GM12872 (cell line): ENCODE results near the gene OTOG.

ENCODE experiments used
- TF ChIP-seq, protein P1 (sequence below): IDR thresholded peaks from 3 replicates; pipeline ENCODE4 v1.5.1; 2011; ENCODE audit warnings: low read depth, mild to moderate bottlenecking, low read length, moderate library complexity; ENCODE audit not compliant: insufficient read depth

The OTOG gene

DNA sequence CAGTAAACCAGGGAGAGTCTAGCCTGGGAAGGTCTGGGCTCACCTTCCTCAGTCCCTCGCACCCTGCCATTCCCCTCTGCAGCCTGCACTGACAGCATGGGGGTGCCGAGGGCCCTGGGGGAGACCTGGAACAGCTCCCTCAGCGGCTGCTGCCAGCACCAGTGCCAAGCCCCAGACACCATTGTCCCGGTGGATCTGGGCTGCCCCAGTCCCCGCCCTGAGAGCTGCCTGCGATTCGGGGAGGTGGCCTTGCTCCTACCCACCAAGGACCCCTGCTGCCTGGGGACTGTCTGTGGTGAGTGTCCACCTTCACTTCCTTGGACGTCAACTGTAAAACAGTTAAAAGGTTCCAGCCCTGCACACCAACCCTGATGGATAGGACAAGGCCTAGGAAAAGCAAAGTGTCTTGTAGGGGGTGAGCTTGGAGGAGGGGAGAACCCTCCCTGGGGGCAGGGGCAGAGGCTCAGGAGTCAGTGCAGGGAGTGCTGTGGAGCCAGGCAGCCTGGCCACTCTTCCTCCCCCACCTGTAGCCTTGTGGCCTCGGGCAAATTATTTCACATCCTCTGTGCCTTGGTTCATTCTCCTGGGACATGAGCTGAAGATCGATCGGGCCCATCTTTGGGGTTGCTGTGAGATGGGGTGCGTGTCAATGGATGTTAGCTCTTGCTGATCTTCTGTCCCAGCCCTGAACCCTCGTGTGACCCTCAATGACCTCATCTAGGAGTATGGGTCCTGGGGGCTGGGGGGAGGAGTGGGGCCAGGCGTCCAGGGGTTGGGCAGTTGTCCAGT lies 87.1 kb downstream of the OTOG start:
- TF ChIP-seq, protein P1, sequence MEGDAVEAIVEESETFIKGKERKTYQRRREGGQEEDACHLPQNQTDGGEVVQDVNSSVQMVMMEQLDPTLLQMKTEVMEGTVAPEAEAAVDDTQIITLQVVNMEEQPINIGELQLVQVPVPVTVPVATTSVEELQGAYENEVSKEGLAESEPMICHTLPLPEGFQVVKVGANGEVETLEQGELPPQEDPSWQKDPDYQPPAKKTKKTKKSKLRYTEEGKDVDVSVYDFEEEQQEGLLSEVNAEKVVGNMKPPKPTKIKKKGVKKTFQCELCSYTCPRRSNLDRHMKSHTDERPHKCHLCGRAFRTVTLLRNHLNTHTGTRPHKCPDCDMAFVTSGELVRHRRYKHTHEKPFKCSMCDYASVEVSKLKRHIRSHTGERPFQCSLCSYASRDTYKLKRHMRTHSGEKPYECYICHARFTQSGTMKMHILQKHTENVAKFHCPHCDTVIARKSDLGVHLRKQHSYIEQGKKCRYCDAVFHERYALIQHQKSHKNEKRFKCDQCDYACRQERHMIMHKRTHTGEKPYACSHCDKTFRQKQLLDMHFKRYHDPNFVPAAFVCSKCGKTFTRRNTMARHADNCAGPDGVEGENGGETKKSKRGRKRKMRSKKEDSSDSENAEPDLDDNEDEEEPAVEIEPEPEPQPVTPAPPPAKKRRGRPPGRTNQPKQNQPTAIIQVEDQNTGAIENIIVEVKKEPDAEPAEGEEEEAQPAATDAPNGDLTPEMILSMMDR = no peak

DNA sequence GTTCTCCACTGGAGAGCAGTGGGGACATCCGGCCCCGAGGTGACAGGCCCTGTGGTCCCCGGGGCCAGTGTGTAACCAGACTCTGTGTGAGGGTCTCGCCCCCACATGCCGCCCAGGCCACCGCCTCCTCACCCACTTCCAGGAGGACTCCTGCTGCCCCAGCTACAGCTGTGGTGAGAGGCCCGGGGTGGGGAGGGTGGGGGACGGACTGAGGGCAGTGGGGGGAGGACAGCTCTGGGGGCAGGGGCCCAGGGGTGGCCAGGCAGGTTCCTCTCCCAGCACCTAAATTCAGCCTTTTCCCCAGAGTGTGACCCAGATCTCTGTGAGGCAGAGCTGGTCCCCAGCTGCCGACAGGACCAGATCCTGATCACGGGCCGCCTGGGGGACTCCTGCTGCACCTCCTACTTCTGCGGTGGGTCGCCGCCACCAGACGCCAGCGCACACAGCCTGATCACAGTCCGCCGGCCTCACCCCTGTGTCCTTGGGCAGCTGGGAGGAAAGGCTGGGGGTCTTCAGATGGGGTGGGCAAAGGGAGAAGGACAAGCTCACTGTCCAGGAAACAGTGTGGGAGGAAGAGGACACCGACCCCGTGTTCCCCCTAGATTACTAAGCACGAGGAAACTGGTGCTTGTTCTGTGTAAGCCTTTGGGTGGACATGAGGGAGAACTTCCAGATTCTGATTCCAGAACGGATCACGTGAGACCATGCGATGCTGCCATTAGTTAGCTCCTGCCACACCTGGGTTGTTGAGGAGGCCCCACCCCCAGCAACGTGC lies 87.9 kb downstream of the OTOG start:
- TF ChIP-seq, protein P1 = no peak

DNA sequence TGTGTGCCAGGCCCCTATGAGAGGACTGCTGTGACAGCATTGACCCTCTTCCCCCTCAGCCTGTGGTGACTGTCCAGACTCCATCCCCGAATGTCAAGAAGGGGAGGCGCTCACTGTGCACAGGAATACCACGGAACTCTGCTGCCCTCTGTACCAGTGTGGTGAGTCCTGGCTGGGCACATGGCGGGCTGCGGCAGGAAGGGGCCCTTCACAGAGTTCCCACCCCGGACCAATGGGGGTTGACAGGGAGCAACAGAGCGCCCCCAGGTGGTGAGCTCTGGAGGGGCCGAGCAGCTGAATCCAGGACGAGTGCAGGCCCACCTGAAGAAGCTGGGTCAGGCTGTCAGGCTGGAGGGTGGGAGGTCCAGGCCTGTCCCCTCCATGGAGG lies 88.5 kb downstream of the OTOG start:
- TF ChIP-seq, protein P1 = no peak

DNA sequence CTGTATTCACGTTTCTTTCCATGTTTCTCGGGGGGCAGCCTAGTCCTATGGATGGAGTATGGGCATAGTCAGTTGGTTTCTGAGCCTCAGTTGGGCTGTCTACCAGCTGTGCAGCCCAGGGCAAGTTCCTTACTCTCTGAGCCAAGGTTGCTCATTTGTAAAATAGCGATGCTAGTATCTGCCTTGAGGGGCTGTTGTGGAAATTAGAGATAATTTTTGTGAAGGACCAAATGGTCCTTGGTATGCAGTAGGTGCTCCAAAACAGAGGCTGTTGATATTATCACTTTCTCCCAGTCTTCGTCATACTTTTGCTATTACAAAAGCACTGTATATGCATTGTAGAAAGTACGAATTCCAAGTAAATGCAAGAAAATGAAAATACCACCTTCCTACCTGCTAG lies 89.7 kb downstream of the OTOG start:
- TF ChIP-seq, protein P1 = no peak

DNA sequence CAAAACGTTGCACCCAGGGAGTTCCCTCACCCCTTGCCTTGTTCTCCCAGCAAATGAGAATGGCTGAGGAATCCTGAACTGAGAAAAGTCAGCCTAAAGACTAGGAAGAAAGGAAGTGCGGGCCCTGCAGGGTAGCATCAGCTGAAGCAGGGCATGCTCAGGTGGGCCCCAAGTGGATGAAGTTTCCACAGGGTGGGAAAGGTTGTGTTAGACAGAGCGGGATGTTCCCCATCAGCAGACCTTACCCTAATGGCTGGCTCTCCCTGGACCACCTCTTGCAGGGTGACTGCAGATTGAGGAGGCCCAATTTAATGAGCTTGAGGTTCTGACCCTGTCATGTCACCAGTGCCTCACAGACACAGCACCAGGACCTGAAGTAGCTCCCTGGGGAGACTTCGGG lies 90.8 kb downstream of the OTOG start:
- TF ChIP-seq, protein P1 = no peak

DNA sequence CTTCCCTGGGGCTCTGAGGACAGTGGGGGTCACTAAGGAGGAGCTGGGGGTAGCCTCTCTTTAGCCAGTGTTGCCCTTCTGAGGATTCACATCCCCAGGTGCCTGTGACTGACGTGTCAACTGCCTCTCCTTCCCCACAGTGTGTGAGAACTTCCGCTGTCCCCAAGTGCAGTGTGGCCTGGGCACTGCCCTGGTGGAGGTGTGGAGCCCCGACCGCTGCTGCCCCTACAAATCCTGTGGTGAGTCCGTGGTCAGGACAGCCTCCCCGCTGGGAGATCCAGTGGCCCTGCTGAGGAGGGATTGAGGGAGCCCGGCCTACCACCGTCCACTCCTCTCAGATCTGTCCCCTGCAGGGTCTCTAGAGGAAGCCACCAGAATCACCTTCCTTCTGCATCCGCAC lies 91.3 kb downstream of the OTOG start:
- TF ChIP-seq, protein P1 = no peak

DNA sequence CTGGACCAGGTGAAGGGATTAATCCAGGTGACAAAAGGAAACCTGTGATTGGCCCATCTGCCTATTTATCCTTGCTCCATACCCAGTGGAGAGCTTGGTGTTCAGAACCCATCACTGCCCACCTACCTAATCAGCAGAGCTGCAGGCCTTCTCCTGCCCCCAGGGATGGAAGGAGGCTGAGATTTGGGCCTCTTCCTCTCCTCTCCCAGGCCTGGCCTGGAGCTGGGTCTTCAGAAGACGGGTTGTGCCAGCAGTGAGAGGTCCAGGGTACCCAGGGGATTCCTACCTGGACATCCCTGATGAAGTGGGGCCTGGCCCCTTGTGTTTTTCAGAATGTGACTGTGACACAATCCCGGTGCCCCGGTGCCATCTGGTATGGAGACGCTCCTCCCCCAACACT lies 92.0 kb downstream of the OTOG start:
- TF ChIP-seq, protein P1 = no peak
